IPS-NIHi7 (cell line): Measurements from ENCODE around the gene TTL.

Source experiments
- DNase-seq: peaks from one replicate; pipeline ENCODE4 v3.0.0; 2012; ENCODE audit warnings: mixed read lengths; ENCODE audit errors: extremely low spot score

TTL gene

DNA sequence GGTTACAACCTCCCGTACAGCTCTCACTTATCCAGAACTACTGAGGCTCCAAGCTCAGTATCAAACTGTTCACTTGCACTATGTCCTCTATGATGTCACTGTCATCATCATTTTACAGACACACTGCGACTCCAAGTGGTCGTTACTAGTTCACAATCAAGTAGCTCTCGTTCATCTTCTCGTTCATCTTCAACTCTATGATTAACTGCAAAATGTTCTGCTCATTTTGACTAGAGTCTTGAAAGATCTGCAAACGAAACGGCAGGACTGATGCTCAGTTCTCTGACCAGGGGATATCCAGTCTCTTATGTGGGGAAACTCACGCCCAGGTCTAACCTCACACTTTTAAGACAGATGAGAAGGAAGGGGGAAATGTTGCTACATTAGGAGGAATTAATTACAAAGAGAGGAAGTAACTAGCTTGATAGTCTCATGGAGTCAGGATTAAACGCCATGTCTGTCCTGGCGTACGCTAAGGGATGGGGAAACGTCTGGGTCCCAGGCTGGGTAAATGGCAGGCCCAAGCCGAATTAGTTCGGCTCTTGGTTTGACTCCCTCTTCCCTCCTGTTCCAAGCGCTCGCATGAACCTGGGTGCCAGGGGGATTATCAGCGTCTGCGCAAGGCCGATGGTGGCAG is 101.7 kb downstream of the TTL start:
- no peak for DNase-seq

DNA sequence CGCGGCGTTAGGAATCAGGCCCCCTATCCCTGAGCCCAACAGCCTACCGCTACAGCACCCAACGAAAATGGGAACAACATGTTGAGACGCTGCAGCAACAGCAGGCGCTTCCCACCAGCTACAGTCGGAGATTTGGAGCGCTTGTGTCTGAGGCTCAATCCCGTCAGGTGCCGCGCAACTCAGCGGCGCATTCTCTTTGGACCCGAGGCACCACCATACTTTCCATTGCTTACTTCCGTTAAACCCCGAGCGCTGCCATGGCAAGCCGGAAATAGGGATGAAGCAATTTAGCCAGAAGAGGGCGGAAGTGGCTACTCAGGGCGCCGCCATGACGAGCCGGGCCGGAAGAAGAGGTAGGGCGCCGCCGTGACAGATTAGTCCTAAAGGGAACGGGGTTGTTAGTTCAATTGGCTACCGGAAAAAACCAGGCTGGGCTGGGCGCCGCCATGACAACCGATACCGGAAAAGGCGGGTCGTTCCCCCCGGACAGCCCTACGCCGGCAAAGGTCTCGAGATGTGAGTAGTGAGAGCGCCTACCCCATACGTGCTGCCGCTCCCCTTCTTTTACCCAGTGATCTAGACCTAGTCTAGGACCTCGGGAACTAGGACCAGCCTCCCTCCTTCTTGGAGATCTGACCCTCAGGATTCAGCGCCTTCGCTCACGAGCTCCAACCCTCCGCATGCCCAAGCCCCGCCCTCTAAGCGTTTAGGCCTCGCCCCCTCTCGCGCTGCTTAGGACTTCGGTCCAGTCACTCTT is 102.4 kb downstream of the TTL start, which contains the start of gene CHCHD5:
CHCHD5 (plus strand) TSS at position 476 of the 757 bp plus-strand sequence; CDS start at position 515, 39 bp downstream.
- peak; percentile 90 for DNase-seq

DNA sequence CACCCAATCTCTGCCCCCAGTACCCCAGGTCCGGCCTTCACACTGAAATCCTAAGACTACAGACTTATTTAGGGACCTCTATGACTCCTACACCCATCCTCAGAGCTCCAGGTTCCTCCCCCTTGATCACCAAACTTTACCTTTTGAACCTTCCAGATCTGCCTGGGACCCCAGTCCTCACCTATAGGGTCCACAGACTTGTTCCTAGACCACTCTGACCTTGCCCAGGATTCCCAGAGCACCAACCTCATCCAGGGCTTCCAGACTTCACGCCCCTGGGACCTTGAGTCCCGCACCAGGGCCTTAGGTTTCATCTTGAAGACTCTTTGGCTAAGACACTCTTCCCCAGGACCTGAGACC is 102.9 kb downstream of the TTL start:
- DNase-seq = no peak

DNA sequence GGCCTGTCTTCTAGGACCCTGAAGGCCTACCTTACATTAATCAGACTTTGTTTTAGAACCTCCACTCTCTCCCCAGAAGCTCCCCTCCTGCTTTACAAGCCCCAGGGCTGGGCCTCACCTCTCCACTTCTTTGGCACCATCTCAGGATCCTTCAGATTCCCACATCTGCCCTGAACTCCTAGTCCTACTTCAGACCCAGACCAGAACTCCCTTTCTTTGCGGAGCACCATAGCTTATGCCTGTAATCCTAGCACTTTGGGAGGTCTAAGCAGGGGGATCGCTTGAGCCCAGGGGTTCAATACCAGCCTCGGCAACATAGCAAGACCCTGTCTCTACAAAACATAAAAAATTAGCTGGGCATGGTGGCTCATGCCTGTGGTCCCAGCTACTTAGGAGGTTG is 103.4 kb downstream of the TTL start:
- no peak for DNase-seq

- no peak for DNase-seq
Observed at GRCh38 chr2:112585873-112586464, 104.0 kb downstream of the TTL start.

DNA sequence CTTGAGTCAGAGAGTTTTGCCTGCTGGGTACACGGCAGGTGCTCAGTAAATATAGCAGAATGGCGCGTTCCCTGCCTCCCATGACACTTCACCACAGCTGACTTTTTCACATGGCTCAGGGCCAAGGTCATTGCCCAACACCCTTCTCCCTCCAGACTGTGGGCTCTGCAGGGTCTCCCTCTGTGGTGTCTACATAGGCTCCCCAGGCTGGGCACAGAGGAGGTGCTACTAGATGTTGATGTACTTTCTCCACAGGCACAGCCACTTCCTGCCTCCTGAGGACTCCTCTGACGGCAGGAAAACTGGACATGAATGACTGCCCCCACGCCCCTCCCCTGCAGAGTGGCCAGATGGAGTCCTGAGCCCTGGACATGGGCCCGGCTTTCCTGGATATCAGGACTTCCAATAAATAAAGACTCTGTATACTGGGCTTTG is 106.7 kb downstream of the TTL start:
- no peak for DNase-seq
